Activated T-cell treated with anti-CD3 and anti-CD28 coated beads for 1 hour (primary cell): ENCODE data around the gene SGCG.
"Not testable (repeated sequence)": the region's sequence is repeated elsewhere in the genome, so short reads cannot be mapped to it uniquely, and the experiment has no call there.

Experiments
- DNase-seq: peaks from one replicate; pipeline ENCODE4 v3.0.0-alpha.2; 2020; ENCODE audit warnings: low read depth

SGCG gene

DNA sequence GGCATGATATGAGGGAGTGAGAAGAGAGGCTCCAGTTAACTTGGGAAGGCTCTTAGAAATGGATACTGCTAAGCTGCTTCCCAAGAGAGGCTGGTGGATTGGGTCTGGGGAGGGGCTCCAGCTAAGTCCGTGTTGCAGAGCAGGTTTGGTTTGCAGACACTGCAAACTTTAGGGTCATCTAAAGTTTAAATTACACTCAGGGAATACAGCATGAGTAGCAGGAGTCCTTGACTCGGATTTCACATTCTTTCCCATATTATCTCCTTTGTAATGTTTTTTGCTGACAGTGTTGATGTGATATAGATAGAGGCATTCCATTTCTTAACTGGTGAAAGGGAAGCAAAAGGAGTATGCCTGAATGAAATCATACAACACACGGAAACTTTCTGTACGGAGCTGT, 31.9 kb downstream of the SGCG start:
- no peak for DNase-seq

- no peak for DNase-seq
These were observed 50.5 kb downstream of the SGCG start for GRCh38 chr13:23231241-23231640.

- no peak for DNase-seq
These were observed 55.2 kb downstream of the SGCG start for GRCh38 chr13:23235994-23236393.

DNA sequence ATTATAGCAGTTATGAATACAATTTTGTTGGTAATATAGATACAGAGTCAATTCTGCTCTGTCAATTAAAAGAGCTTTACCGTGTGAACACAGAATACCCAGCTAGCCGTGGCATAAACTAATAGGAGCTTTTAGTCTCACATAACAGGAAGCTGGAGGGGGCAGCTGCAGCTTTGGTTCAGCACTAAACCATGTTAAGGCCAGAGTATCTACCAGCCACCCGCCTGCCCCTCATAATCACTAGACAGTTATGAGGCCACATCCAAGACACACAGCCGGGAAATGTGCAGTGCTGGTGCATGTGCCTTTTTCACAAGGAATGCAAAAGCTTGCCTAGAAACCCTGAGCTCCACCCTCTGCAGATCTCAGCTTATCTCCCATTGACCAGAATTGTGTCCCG, 62.3 kb downstream of the SGCG start:
- DNase-seq: no peak

- not testable (repeated sequence) for DNase-seq
These were observed 67.6 kb downstream of the SGCG start for GRCh38 chr13:23248410-23248809.

DNA sequence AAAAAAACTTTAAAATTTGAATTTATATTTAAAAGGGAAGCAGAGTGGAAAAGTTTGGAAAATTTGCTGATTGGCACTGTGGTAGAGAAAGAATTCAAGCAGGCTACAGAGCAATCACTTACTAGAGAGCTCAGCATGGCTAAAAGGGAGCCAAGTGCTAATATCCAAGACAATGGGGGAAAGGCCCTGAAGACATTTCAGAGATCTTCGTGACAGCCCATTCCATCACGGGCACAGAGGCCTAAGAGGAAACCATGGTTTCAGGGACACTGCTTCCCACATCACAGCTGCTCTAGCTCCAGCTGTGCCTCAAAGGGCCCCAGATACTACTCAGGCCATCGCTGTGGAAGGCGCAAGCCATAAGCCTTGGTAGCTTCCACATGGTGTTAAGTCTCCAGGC, 73.7 kb downstream of the SGCG start:
- DNase-seq: no peak

DNA sequence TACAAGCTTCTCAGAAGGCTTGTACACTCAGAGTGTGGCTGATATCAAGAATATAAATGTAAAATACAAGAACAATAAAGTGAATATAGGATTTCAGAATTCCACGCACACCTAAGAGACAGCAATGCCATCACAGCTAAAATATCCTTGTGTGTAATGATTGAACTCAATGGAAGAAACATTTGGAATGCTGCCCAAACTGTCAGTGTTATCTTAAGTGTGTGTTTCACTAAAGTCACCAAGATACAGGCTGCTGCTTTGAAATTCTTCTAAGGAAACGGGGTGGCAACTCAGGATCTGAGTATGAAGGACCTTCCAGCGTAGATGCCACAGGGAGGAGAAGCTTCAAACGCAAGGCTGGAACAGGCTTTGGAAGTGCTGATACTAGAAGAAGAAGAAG, 86.8 kb downstream of the SGCG start:
- DNase-seq: no peak

DNA sequence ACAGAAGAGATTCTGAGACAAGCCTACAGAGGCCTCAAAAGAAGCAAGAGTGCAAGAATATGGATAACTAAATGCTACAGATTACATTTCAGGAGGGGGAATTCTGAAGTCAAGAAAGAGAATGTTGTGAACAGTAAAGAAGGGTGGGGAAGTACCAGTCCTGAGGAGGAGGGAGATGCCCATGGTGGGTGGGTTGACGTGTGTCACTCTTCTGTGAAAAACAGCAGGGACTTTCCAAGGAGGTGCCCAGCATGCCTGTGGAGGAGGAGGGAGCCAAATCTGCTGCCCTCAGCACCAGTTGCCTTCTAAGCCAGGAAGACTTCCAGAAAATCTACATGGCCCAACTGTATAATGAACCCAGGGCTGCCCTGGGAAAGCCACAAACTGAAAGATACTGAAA, 87.7 kb downstream of the SGCG start:
- DNase-seq: no peak

GRCh38 chr13:23271331-23271730, 90.6 kb downstream of the SGCG start:
- DNase-seq: no peak

- no peak for DNase-seq
These were observed 92.7 kb downstream of the SGCG start for GRCh38 chr13:23273498-23273897.

DNA sequence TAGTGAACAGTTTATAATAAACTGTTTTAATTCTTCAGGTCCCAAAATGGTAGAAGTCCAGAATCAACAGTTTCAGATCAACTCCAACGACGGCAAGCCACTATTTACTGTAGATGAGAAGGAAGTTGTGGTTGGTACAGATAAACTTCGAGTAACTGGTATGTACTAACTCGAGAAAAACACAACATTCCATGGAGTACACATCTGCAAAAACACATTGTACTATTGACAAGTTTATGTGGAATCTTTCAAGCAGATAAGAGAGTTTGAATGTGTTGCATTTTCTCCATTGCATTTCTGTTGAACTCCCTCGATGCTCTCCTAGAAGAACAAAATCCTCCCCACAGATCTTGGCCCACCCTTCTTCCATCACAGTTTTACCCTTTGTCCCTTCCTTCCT, 98.5 kb downstream of the SGCG start:
- DNase-seq: no peak

DNA sequence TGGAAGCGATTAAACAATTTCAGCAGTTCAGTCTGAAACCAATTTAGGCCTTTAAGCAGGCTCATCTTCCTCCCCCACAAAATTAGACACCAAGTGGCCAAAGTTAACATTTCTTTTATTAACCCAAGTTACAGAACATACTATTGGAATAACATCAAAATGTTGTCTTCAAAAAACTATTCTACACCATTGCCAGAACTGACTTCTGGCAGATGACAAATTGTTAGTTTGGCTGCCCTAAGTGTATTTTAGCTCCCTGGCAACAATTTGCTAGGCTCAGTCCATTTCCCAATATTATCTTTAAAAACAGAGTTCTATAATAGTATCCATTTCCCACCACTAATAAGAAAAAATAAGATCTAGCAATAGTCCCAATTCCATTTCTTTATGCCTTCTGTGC, 107.8 kb downstream of the SGCG start:
- DNase-seq: no peak

DNA sequence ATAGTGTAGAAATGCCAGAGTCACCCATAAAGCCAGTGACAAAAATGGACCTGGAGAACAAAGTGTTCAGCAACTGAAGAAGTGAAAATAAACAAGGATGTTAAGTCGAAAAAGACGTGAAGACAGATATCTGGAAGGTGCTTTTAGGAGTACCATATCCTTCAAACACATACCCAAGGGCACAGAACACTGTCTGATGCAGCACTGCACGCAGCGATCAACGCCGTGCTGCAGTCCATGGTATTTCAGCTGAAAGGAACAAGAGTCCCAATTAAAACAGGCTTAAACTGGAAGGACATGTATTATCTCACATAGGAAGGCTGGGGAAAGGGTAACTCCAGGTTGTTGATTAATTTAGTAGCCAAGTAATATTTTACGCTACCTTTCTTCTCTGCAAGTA, 108.2 kb downstream of the SGCG start:
- no peak for DNase-seq

DNA sequence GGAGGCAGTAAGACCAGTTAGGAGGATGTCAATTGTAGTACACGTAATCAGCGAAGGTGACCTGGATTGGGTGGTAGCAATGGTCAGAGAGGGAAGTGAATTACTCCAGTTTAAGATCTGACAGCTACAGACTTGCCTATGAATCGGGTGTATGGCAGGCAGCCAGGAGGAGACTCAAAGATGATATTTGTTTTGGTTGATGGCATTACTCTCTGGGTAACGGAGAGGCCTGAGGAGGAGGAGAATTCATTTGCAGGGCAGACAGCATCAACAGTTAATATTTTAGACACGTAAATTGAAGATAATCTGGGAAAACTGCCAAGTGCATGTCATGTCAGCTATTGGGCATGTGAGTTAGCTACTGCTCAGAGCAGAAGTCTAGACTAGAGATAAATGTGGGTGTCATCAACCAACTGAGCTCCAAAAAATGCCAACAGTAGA, 109.2 kb downstream of the SGCG start:
- DNase-seq: no peak

DNA sequence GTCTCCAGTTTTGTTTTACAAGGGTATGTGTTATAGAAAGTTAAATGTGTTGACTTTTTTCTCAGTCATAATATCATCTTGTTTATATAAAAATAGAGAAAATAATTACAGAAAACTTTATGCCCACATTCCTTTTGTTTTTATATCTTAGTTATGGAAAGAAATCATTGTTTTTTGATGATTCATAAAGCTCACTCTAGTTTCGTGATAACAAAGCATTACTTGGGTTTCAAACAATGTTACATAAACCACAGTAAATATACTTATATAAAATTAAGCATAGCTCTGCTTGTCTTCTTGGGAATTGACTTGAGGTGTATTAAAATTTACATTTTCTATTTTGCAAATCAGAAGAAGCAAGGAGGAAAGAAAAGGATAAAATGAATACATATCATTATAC, 111.8 kb downstream of the SGCG start:
- DNase-seq: no peak

GRCh38 chr13:23314837-23315236, 134.1 kb downstream of the SGCG start:
- not testable (repeated sequence) for DNase-seq

GRCh38 chr13:23319883-23320224, 139.1 kb downstream of the SGCG start:
- no peak for DNase-seq

GRCh38 chr13:23320926-23321534, 140.3 kb downstream of the SGCG start:
- DNase-seq: no peak

DNA sequence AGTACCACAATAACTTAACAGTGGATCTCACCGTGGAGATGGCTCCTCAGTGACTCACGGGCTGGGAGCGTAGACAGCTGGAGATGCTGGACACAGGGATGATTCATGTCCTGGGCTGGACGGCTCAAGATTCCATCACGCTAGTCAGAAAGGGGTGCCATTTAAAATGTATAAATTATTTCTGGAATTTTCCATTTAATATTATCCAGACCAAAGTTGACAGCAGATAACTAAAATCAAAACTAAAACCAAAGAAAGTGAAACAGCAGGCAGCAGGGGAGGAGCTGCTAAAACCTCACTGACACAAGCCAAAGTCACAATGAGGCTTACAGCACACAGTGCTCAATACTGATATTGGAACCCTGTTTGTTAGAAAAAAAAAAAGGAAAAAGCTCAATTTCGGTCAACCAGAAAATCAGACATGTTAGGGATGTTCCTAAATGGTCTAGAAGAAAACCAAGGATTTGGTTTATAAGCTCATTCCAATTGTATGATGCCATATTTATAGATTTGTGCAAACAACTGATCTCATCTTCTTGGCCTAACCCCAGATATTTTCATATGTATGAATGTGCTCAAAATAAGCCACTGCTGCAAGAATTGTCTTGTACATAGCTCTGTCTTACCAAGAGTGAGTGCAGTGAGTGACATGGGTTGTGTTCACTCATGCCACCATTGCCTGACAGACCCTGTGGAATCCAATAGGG, 140.9 kb downstream of the SGCG start:
- DNase-seq: no peak

DNA sequence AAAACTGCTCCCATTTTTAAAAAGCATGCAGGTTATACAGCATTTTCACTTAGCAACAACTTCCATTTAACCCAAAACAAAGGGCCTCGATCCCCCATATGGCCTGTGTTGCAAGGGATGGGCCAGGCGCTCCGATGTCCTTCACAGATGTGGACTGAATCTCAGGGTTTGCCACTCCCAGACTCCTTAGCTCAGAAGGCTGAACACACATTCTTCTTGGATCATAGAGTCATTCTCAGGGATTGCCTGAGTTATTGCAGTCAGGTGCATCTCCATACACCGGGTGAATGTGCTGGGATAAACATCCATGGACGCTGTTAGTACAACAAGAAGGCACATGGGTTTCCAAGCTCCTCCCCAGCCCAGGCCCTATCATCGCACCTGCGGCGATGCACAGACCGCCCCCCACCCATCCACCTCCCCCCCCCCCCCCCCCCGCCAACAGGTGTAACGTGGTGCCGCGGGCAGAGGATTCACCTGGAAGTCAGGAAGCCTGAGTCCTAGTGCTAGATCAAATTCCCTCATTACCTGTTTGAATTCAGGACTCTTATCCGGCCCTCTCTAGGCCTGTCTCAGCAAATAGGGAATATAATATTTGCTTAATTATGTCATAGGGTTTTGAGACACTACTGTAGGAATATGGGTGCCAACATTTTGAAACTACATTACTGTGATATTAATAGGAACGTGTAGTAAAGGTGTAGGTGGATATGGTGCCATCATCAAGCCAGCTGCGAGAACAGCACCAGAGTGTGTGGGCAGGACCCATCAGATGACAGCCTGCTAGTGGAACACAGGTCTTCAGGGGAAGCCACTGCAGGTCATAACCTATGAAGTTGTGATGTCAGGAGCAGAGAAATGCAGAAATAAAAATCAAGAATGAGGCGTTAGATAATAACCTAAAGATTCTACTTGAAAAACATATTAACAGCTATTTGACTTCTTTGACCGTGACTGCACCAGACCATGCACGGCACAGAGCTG, 141.9 kb downstream of the SGCG start:
- no peak for DNase-seq

GRCh38 chr13:23323946-23324709, 143.3 kb downstream of the SGCG start:
- no peak for DNase-seq

GRCh38 chr13:23325191-23325590, 144.4 kb downstream of the SGCG start:
- DNase-seq: no peak
